Activated T-helper 1 cell treated with Interleukin-2 at 50 U/mL for 16 hours (primary cell): ENCODE measurements around the gene SLC27A1.
"Not testable (repeated sequence)": the region's sequence is repeated elsewhere in the genome, so short reads cannot be mapped to it uniquely, and the experiment has no call there.

Experiments used
- DNase-seq: peaks from one replicate; pipeline ENCODE4 v3.0.0-alpha.2; 2020; ENCODE audit warnings: low read depth

Gene SLC27A1

GRCh38 chr19:17511724-17512573 is 41.6 kb downstream of the SLC27A1 start:
- peak; percentile 64 for DNase-seq

GRCh38 chr19:17512574-17512939 is 42.2 kb downstream of the SLC27A1 start:
- no peak for DNase-seq

- no peak for DNase-seq
Observed at GRCh38 chr19:17515408-17516149, 45.3 kb downstream of the SLC27A1 start.

DNA sequence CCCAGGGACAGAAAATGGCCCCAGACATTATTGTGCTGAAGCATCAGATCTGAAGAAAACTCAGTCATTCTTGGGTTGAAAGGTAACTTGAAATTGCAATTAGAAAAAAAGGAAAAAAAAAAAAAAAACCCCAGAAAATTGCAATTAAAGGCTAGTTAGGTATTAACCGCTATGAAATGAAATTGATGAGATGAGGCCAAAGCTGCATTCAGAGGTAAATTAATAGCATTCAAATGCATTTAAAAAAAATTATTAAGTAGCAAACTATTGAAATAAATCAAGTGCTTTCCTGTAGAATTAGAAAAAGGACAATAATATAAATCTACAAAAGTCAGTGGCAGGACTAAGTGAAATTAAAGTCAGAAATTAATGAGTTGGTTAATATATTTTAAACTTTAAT is 47.6 kb downstream of the SLC27A1 start:
- DNase-seq = no peak

DNA sequence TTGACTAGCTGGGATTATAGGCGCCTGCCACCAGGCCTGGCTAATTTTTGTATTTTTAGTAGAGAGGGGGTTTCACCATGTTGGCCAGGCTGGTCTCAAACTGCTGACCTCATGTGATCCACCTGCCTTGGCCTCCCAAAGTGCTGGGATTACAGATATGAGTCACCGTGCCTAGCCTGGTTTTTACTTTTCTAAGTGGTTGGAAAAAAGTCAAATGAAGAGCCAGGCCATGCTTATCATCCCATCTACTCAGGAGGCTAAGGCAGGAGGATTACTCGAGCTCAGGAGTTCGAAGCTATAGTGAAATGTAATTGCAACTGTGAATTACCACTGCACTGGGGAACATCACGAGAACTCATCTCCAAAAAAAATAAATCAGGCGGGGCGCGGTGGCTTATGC is 48.3 kb downstream of the SLC27A1 start:
- not testable (repeated sequence) for DNase-seq

DNA sequence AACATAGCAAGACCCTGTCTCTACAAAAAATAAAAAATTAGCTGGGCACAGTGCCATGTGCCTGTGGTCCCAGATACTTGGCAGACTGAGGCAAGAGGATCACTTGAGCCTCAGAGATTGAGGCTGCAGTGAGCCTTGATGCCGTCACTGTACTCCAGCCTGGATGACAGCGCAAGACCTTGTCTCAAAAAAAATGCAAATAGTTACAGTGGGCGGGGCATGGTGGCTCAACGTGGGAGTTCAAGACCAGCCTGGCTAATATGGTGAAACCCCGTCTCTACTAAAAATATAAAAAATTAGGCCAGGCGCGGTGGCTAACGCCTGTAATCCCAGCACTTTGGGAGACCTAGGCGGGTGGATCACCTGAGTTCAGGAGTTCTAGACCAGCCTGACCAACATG is 49.6 kb downstream of the SLC27A1 start:
- no peak for DNase-seq

- no peak for DNase-seq
Observed at GRCh38 chr19:17520865-17521264, 50.5 kb downstream of the SLC27A1 start.

- DNase-seq = peak; percentile 25
Observed at GRCh38 chr19:17522988-17523872, 52.9 kb downstream of the SLC27A1 start.

GRCh38 chr19:17524651-17525050 is 54.3 kb downstream of the SLC27A1 start:
- DNase-seq = no peak

DNA sequence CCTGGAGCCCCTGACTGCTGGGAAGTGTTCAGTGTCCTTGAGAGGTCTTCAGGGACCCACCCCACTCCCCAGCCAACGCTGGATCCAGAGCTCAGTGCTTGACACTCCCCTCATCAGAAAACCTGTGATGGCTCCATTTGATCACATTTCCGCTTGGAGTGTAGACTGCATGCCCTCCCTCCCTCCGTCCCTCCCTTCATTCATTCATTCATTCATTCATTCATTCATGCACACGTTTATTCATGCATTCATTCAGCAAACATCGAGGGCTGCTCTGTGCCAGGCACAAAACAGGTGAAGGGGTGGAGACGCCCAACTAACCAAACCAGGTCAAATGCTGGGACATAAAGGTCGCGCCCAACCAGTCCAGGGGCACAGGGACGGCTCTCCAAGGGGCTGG is 54.8 kb downstream of the SLC27A1 start:
- no peak for DNase-seq

GRCh38 chr19:17526922-17527321 is 56.6 kb downstream of the SLC27A1 start:
- no peak for DNase-seq

DNA sequence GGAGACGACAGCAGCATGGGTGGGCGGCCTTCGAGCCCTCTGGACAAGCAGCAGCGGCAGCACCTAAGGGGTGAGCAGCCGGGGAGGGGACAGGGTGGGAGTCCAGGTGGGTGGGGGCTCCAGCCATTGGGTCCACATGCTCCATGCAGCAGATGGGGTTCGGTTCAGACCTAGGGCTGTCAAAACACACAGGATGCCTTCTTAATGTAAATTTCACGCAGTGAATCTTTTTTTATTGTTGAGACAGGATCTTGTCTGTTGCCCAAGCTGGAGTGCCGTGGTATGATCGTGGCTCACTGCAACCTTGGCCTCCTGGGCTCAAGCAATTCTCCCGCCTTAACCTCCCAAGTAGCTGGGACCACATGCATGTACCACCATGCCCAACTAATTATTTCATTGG is 57.0 kb downstream of the SLC27A1 start:
- no peak for DNase-seq

- no peak for DNase-seq
Observed at GRCh38 chr19:17528610-17529009, 58.3 kb downstream of the SLC27A1 start.

DNA sequence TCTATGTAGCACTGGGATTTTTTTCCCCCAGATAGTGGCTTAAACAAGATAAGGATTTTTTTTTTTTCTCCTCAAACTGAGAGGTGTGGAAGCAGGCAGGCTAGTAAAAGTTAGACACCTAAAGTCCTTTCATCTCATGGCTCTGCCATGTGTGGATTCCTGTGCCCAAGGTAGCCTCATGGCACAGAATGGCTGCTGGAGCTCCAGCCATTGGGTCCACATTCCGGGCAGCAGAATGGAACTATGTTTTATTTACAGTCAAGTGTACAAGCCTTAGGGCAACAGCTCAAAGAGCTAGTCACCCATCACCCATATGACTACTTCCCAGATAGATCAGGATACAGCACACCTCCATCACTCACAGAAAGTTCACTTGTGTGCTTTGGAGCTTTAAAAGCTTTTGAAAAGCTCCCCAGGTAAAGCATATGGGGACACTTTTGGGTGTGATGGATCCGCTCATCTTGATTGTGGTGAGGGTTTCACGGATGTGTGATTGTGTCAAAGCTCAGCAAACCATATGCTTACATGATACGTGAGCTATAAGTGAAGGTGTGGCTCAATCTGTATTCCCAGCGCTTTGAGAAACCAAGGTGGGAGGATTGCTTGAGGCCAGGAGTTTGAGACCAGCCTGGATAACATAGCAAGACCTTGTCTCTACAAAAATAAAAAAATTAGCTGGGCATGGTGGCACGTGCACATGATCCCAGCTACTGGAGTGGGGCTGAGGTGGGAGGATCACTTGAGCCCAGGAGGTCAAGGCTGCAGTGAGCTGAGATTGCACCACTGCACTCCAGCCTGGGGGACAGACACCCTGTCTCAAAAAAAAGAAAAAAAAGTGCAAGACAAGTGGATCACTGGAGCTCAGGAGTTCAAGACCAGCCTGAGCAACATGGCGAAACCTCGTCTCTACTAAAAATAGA is 59.2 kb downstream of the SLC27A1 start:
- no peak for DNase-seq

- DNase-seq = no peak
Observed at GRCh38 chr19:17530586-17530985, 60.3 kb downstream of the SLC27A1 start.

DNA sequence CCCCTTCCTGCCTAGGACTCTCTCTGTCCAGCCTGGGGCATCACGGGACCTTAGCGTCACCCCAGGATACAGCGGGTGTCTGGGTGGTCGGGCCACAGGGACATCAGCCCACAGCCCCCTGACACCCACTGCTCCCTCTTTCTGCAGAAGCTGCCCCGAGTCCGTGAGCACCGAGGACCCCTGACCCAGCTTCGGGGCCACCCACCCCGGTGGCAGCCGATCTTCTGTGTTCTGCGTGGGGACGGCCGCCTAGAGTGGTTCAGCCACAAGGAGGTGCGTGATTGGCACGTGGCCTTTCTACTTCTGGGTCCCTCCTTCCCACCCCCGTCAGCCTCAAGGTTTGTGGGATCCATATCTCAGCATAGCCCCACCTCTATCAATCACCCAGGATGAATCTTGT is 61.8 kb downstream of the SLC27A1 start:
- DNase-seq = no peak

GRCh38 chr19:17532557-17532956 is 62.2 kb downstream of the SLC27A1 start:
- no peak for DNase-seq

GRCh38 chr19:17534767-17535166 is 64.4 kb downstream of the SLC27A1 start:
- no peak for DNase-seq

GRCh38 chr19:17536955-17537354 is 66.6 kb downstream of the SLC27A1 start:
- DNase-seq = no peak

GRCh38 chr19:17538684-17539237 is 68.4 kb downstream of the SLC27A1 start:
- DNase-seq = no peak
